SK-N-MC (cell line): ENCODE measurements around the gene EIF2B4.

Source experiments
- EZH2 ChIP-seq: fragments of 200-600 bp; sonication (generic); IDR thresholded peaks from one replicate; pipeline ENCODE4 v1.6.1; 2017; ENCODE audit warnings: antibody characterized with exemption
- FOXP2 ChIP-seq: optimal IDR thresholded peaks from 2 replicates; pipeline ENCODE3; 2011; ENCODE audit warnings: mild to moderate bottlenecking, moderate library complexity; ENCODE audit not compliant: insufficient read depth; ENCODE audit errors: extremely low read length, control extremely low read depth
- POLR2AphosphoS5 ChIP-seq: IDR thresholded peaks from 2 replicates; pipeline ENCODE4 v1.6.1; 2012; ENCODE audit warnings: mild to moderate bottlenecking, low read depth, low read length, borderline replicate concordance

DNA sequence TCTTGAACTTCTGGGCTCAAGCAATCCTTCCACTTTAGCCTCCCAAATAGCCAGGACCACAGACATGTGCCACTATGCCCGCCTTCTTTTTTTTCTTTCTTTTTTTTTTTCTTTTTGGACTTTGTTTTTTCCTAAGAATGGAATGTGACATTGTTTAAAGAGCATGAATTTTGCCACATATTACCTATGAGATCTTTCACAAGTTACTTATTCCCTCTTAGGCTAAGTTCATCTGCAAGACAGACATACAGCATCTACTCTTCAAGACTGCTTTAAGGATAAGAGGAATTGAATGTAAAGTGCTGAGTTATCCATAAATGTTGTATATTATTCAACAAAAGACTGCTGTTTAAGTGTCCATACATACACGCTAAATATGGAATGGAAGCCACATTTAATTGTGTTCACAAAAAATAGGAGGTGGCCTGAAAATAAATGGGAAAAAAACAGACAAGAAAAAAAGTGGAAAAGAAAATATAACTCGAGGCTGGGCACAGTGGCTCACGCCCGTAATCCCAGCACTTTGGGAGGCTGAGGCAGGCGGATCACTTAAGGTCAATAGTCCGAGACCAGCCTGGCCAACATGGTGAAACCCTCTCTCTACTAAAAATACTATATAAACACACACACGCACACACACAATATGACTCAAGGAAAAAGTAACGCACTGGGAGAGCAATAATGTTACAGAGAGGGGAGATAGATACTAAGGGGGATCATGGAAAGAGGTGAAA, 42.4 kb upstream of the EIF2B4 start:
- TF ChIP-seq EZH2 (no peak), POLR2AphosphoS5 (no peak), FOXP2 (no peak)
